Activated CD8-positive, alpha-beta T cell treated with anti-CD3 and anti-CD28 coated beads for 36 hours (primary cell): ENCODE results near the gene ECI2. TPM values are rescaled to one million over a fixed set of nuclear protein-coding genes. Genes with fewer than 3 reads are reported as not detected.

Experiments used
- ATAC-seq: fragments of 200-7000 bp; cut with Tn5 transposase; one replicate; pipeline ENCODE4 v1.10.0; 2021; ENCODE audit warnings: mild to moderate bottlenecking, moderate library complexity
- CTCF ChIA-PET: fragments of 350-600 bp; sonication (Branson Sonifier 250); formaldehyde crosslinking; loops from one replicate; lab custom pipeline; 2021; ENCODE audit warnings: antibody characterized with exemption; lab: Charles Lee
- POLR2A ChIA-PET: fragments of 350-600 bp; sonication (Branson Sonifier 250); formaldehyde crosslinking; loops from one replicate; lab custom pipeline; 2021; ENCODE audit warnings: antibody characterized with exemption; lab: Charles Lee
- DNase-seq: peaks from one replicate; pipeline ENCODE4 v3.0.0-alpha.2; 2020
- H3K27ac Mint-ChIP-seq: one replicate; pipeline ENCODE4 v1.8.0; 2021; ENCODE audit warnings: mild to moderate bottlenecking, mixed read lengths
- H3K27me3 Mint-ChIP-seq: one replicate; pipeline ENCODE4 v1.8.0; 2021; ENCODE audit warnings: mixed read lengths
- H3K36me3 Mint-ChIP-seq: one replicate; pipeline ENCODE4 v1.8.0; 2021; ENCODE audit warnings: low read depth, mixed read lengths
- H3K4me1 Mint-ChIP-seq: one replicate; pipeline ENCODE4 v1.8.0; 2021; ENCODE audit warnings: low read depth, mixed read lengths
- H3K4me3 Mint-ChIP-seq: one replicate; pipeline ENCODE4 v1.8.0; 2021; ENCODE audit warnings: mild to moderate bottlenecking, moderate library complexity, mixed read lengths
- H3K9me3 Mint-ChIP-seq: one replicate; pipeline ENCODE4 v1.8.0; 2021; ENCODE audit warnings: mixed read lengths
- CTCF ChIP-seq: fragments of 200-600 bp; IDR thresholded peaks from one replicate; pipeline ENCODE4 v1.8.0; 2022; ENCODE audit warnings: antibody characterized with exemption, mild to moderate bottlenecking
- intact Hi-C: fragments of 100-400 bp; cut with micrococcal nuclease; formaldehyde crosslinking; loops from one replicate; pipeline ENCODE4 v1.10.0; 2022
- total RNA-seq, 2 experiments: library from RNA; stranded (reverse); gene quantifications; one replicate each; pipeline ENCODE4 v1.2.3, GENCODE V29; 2021

Gene ECI2
- total RNA-seq, 2 experiments from 2014 or later: 58.8 to 59.9 TPM

- Mint-ChIP-seq H3K4me1 (no peaks in the 10 kb centered on the region), H3K9me3 (no peaks in the 10 kb centered on the region), H3K36me3 (no peaks in the 10 kb centered on the region), H3K27me3 (peaks cover 13% of the 10 kb centered on the region), H3K27ac (no peak overlapping the region), H3K4me3 (no peak overlapping the region)
- POLR2A ChIA-PET: no interaction called here
- intact Hi-C loops: no loop called here
- DNase-seq (no peak), ATAC-seq (no peak)
- CTCF ChIA-PET: interaction anchor here (0.6 kb wide), 1 partner anchor 334 kb away, joined by 3 read pairs; no protein-coding TSS in a partner anchor
- TF ChIP-seq CTCF: no peak
Measured at GRCh38 chr6:4074478-4075235, 60.7 kb downstream of the ECI2 start.

- Mint-ChIP-seq H3K4me3 (no peak overlapping the region), H3K36me3 (no peaks in the 10 kb centered on the region), H3K27ac (no peak overlapping the region), H3K9me3 (no peaks in the 10 kb centered on the region), H3K4me1 (no peaks in the 10 kb centered on the region), H3K27me3 (no peaks in the 10 kb centered on the region)
- DNase-seq (no peak), ATAC-seq (no peak)
- intact Hi-C loops: no loop called here
- no peak for TF ChIP-seq CTCF
- ChIA-PET CTCF (interaction anchor here (1.1 kb wide), 1 partner anchor 12 kb away, joined by 3 read pairs; no protein-coding TSS in a partner anchor), POLR2A (no interaction called here)
Measured at GRCh38 chr6:4071330-4071729, 64.0 kb downstream of the ECI2 start.

- Mint-ChIP-seq H3K36me3 (peaks cover 12% of the 10 kb centered on the region), H3K4me1 (no peaks in the 10 kb centered on the region), H3K9me3 (no peaks in the 10 kb centered on the region), H3K27me3 (no peaks in the 10 kb centered on the region), H3K27ac (no peak overlapping the region), H3K4me3 (no peak overlapping the region)
- POLR2A ChIA-PET: no interaction called here
- intact Hi-C loops: no loop called here
- no peak for DNase-seq
- CTCF ChIA-PET: interaction anchor here (1.3 to 2.1 kb wide), 2 partner anchors 78 to 86 kb away, joined by 3 to 8 read pairs; no protein-coding TSS in a partner anchor
- no peak for TF ChIP-seq CTCF
- ATAC-seq: no peak
Measured at GRCh38 chr6:4069199-4069598, 66.2 kb downstream of the ECI2 start.

- ATAC-seq (no peak), DNase-seq (no peak)
- Mint-ChIP-seq H3K27ac (no peak overlapping the region), H3K36me3 (peaks cover 17% of the 10 kb centered on the region), H3K4me1 (no peaks in the 10 kb centered on the region), H3K4me3 (no peak overlapping the region), H3K9me3 (no peaks in the 10 kb centered on the region), H3K27me3 (no peaks in the 10 kb centered on the region)
- ChIA-PET CTCF (interaction anchor here (0.9 to 2.1 kb wide), 3 partner anchors 9 to 88 kb away, joined by 3 to 8 read pairs (median 6); no protein-coding TSS in a partner anchor), POLR2A (no interaction called here)
- intact Hi-C loops: no loop called here
- TF ChIP-seq CTCF: no peak
Measured at GRCh38 chr6:4067673-4068072, 67.7 kb downstream of the ECI2 start.
